Muscle layer of colon (tissue), 2 donors: ENCODE data around the gene BEGAIN.

ENCODE experiments used
- H3K27ac ChIP-seq: one replicate; pipeline ENCODE4 v1.7.0; 2013; ENCODE audit warnings: low read depth, mild to moderate bottlenecking, low read length, moderate library complexity
- H3K27me3 ChIP-seq, 2 donors: one replicate each; pipeline ENCODE4 v1.7.0; 2013; ENCODE audit warnings: low read length in 2 of 2, mild to moderate bottlenecking in 2 of 2; ENCODE audit not compliant: insufficient read depth in 2 of 2, control insufficient read depth in 1 of 2
- H3K36me3 ChIP-seq: one replicate; pipeline ENCODE4 v1.7.0; 2013; ENCODE audit warnings: mild to moderate bottlenecking, low read length; ENCODE audit not compliant: insufficient read depth
- H3K4me1 ChIP-seq: one replicate; pipeline ENCODE4 v1.7.0; 2013; ENCODE audit warnings: mild to moderate bottlenecking, low read length; ENCODE audit not compliant: insufficient read depth
- H3K4me3 ChIP-seq, 2 donors: one replicate each; pipeline ENCODE4 v1.7.0; 2013; ENCODE audit warnings: low read length in 2 of 2, low read depth in 1 of 2, mild to moderate bottlenecking in 1 of 2, moderate library complexity in 1 of 2
- H3K9ac ChIP-seq: one replicate; pipeline ENCODE4 v1.7.0; 2013; ENCODE audit warnings: low read length
- H3K9me3 ChIP-seq: one replicate; pipeline ENCODE4 v1.7.0; 2013; ENCODE audit warnings: mild to moderate bottlenecking, low read length
- donor health status: abdominal sarcoma.
- donor health status: Adenocarcinoma of cecum.

The BEGAIN gene

DNA sequence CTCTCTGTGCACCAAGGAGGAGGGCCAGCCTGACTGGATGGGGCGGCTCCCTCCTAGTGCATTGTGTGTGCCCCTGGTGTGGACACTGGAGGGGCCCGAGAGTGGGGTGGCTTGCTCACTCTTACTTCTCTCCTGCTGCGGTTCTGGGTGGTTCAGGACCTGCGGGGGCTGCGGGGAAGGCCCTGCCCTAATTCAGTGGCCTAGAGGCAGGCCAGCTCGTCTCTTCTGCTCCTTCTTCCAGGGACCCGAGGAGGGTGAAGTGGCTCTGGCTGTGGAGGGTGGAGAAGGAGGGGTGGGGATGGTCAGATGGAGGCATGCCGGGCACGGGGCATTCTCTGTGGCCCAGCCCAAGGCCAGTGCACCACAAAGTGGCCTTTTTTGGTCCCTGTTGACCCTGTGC, 87.1 kb downstream of the BEGAIN start:
- Histone ChIP-seq H3K27ac (no peak overlapping the region), H3K4me1 (no peaks in the 10 kb centered on the region), H3K4me3 (no peak overlapping the region), H3K36me3 (no peaks in the 10 kb centered on the region), H3K9me3 (peaks cover 8% of the 10 kb centered on the region), H3K9ac (no peak overlapping the region), H3K27me3 (no peaks in the 10 kb centered on the region)

DNA sequence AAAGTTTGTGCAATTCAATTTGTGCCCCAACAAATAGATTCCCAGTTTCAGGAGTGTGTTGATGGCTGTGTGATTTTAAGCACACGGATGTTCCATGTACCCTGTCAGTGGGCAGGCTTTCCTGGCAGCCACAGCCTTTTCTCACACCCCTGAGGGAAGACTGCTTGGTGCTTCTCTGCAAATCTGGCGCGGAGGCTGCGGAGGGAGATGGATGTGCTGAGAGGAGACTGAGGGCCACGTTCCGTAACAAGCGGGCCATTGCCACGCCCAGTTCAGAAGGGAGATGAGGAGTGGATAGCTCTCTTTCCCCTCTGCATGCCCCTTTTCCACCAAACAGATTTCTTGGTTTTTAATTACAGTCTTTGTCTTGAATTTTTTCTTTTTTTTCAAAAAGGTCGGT, 89.1 kb downstream of the BEGAIN start:
- no peaks in the 10 kb centered on the region for H3K36me3 ChIP-seq

DNA sequence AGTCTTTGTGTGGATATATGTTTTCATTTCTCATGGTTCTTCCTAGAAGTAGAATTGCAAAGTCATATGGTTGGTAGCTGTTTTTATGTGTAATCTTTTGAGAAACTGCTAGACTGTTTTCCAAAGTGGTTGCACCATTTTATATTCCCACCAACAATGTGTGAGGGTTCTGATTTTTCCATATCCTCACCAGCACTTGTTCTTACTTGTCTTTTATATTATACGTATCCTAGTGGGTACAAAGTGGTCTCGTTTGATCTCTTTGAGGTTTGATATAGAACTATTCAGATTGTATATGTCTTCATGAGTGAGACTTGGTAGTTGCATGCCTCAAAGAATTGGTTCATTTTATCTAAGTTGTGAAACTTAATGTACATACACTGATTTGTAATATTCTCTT, 91.3 kb downstream of the BEGAIN start:
- Histone ChIP-seq H3K4me3 (no peak overlapping the region), H3K4me1 (no peaks in the 10 kb centered on the region), H3K27me3 (no peaks in the 10 kb centered on the region), H3K36me3 (no peaks in the 10 kb centered on the region), H3K9ac (no peak overlapping the region), H3K9me3 (no peaks in the 10 kb centered on the region), H3K27ac (no peak overlapping the region)

More for the DNA sequence above, 89.1 kb downstream of the BEGAIN start:
- Histone ChIP-seq H3K9ac (no peak overlapping the region), H3K27me3 (no peaks in the 10 kb centered on the region), H3K9me3 (no peaks in the 10 kb centered on the region), H3K4me1 (no peaks in the 10 kb centered on the region), H3K4me3 (no peak overlapping the region), H3K27ac (no peak overlapping the region)

DNA sequence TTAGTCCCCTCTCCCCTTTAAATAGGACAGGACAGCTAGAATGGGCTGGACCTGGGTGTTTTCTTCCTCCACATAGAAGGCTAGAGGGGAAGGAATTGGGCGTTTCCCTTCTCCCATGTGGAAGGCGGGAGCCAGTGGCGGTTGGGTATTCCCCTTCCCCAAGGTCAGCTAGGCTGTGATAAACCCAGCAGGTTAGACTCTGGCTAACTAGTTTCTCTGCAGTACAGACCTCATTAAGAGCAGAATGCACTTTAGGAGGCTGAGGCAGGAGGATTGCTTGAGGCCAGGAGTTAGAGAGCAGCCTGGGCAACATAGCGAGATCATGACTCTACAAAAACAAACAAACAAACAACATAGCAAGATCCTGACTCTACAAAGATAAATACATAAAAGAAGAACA, 92.6 kb downstream of the BEGAIN start:
- H3K4me1 ChIP-seq: no peaks in the 10 kb centered on the region
- H3K9me3 ChIP-seq: no peaks in the 10 kb centered on the region
- H3K27ac ChIP-seq: no peak overlapping the region
- no peaks in the 10 kb centered on the region for H3K27me3 ChIP-seq
- no peak overlapping the region for H3K4me3 ChIP-seq
- no peaks in the 10 kb centered on the region for H3K36me3 ChIP-seq
- H3K9ac ChIP-seq: no peak overlapping the region

DNA sequence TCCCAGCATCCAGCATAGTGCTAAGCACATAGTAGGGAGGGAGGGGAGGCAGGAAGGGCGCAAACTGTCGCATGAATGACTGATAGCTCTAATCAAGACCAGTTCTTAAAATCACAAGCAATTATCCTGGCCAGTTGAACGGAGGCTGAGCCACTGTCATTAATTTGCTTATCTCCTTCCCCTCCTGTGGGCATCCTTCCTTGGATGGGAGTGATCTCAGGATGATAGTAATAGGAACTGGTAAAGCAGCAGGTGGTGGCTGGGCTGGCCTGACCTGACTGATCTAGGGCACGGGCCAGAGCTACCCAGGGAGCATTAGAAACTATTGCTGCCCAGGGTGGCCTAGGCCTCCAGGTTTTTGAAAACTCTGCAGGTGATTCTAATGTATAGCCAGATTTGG, 97.0 kb downstream of the BEGAIN start:
- H3K27ac ChIP-seq: no peak overlapping the region
- H3K4me3 ChIP-seq: no peak overlapping the region
- H3K27me3 ChIP-seq: no peaks in the 10 kb centered on the region
- H3K9ac ChIP-seq: no peak overlapping the region
- H3K4me1 ChIP-seq: no peaks in the 10 kb centered on the region
- H3K9me3 ChIP-seq: no peaks in the 10 kb centered on the region
- H3K36me3 ChIP-seq: no peaks in the 10 kb centered on the region

DNA sequence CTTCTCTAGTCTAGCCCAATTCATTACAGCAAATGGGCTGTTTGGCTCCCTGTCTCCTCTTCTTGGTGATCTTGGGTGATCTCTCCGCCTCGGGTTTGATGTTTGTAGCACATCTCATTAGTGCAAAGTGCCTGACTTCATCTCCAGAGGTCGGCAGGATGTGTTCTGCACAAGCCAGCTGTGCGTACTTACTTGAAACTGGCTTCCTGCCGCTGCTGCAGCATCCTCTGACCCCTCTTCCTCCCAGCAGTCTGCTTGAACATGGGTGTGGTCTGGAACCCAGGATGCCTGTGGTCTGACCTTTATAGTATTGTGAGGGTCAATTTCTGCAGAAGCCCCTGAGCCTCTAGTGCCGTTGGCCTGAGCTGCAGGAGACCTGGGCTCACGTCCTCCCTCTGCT, 99.2 kb downstream of the BEGAIN start:
- Histone ChIP-seq H3K27ac (no peak overlapping the region), H3K36me3 (peaks cover 12% of the 10 kb centered on the region), H3K9me3 (no peaks in the 10 kb centered on the region), H3K9ac (no peak overlapping the region), H3K27me3 (no peaks in the 10 kb centered on the region), H3K4me1 (no peaks in the 10 kb centered on the region), H3K4me3 (no peak overlapping the region)

DNA sequence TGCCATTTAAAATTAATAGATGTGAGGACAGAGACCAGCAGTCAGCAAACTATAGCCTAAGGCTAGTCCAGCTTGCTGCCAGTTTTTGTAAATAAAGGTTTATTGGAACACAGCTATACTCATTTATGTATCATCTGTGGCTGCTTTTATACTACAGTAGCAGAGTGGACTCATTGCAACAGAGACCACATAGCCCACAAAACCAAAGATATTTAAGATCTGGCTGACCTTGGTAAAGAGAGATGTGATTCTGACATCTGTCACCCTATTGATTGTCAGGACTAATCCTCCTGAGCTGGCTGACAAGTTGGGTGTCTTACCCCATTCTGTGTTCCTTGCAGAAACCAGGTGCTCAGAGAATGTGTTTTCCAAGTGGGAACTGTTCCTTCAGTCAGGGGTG, 99.9 kb downstream of the BEGAIN start:
- H3K36me3 ChIP-seq: peaks cover 12% of the 10 kb centered on the region
- no peak overlapping the region for H3K4me3 ChIP-seq
- H3K4me1 ChIP-seq: no peaks in the 10 kb centered on the region
- H3K9me3 ChIP-seq: no peaks in the 10 kb centered on the region
- H3K27me3 ChIP-seq: no peaks in the 10 kb centered on the region
- H3K9ac ChIP-seq: no peak overlapping the region
- H3K27ac ChIP-seq: no peak overlapping the region
